Measurements from ENCODE around the gene GPR17.

GRCh38 chr2:127683757-127684156 lies 37.8 kb downstream of the GPR17 start:
- TF ChIP-seq, protein P1, sequence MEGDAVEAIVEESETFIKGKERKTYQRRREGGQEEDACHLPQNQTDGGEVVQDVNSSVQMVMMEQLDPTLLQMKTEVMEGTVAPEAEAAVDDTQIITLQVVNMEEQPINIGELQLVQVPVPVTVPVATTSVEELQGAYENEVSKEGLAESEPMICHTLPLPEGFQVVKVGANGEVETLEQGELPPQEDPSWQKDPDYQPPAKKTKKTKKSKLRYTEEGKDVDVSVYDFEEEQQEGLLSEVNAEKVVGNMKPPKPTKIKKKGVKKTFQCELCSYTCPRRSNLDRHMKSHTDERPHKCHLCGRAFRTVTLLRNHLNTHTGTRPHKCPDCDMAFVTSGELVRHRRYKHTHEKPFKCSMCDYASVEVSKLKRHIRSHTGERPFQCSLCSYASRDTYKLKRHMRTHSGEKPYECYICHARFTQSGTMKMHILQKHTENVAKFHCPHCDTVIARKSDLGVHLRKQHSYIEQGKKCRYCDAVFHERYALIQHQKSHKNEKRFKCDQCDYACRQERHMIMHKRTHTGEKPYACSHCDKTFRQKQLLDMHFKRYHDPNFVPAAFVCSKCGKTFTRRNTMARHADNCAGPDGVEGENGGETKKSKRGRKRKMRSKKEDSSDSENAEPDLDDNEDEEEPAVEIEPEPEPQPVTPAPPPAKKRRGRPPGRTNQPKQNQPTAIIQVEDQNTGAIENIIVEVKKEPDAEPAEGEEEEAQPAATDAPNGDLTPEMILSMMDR (IDR thresholded peaks at IDR 0.05; ENCODE audit: insufficient read depth, low read depth, low read length) = no peak
- TF ChIP-seq EZH2 (IDR thresholded peaks at IDR 0.05; ENCODE audit: insufficient read depth, low read length) = no peak

Data from astrocyte (in vitro differentiated cells and primary cell).